ENCODE measurements around the gene ABHD14A.

ABHD14A gene

GRCh38 chr3:51945031-51945840 lies 29.6 kb upstream of the ABHD14A start:
- DNase-seq (no peak), ATAC-seq (replicated peaks) (no peak)
- no peaks in the 10 kb centered on the region for H3K27me3 Mint-ChIP-seq
- H3K4me1 Mint-ChIP-seq, result peaks cover 17 to 30% of the 10 kb centered on the region in 2 donors
- H3K4me3 Mint-ChIP-seq, result no peak overlapping the region
- no peak overlapping the region for H3K27ac Mint-ChIP-seq
- H3K9me3 Mint-ChIP-seq, result no peaks in the 10 kb centered on the region
- peaks cover 24 to 52% of the 10 kb centered on the region in 2 donors for H3K36me3 Mint-ChIP-seq

GRCh38 chr3:51945926-51946705 lies 28.7 kb upstream of the ABHD14A start:
- no peak for DNase-seq
- ATAC-seq (replicated peaks), result no peak
- Mint-ChIP-seq H3K36me3 (peaks cover 20 to 48% of the 10 kb centered on the region in 2 donors), H3K4me1 (peaks cover 8 to 21% of the 10 kb centered on the region in 2 donors), H3K4me3 (no peak overlapping the region), H3K27ac (peak overlapping the region; percentile 68), H3K9me3 (no peaks in the 10 kb centered on the region), H3K27me3 (no peaks in the 10 kb centered on the region)

DNA sequence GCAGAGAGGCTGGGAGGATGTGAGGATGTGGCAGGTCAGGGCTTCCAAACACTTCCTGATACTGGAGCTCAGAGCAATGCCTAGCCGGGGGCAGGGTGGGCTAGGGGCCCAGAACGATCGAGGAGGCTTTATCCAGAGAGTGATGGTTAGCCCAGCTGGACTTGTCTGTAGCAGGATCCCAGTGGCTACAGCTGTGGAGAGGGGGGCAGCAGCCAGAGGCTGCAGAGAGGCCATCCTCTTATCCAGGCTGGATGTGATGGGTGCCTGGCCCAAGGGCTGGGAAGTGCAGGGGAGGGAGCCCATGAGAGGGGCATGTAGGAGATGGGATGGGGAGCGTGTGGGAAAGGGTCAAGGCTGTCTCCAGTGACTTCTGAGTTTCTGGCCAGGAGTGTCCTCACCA lies 28.1 kb upstream of the ABHD14A start:
- DNase-seq (no peak), ATAC-seq (replicated peaks) (no peak)
- Mint-ChIP-seq H3K9me3 (no peaks in the 10 kb centered on the region), H3K27ac (peak overlapping the region; percentile 68), H3K4me1 (peaks cover 6 to 21% of the 10 kb centered on the region in 2 donors), H3K27me3 (no peaks in the 10 kb centered on the region), H3K4me3 (no peak overlapping the region), H3K36me3 (peaks cover 20 to 48% of the 10 kb centered on the region in 2 donors)

- Mint-ChIP-seq H3K4me1 (peaks cover 4 to 19% of the 10 kb centered on the region in 2 donors), H3K27me3 (peaks cover 3 to 4% of the 10 kb centered on the region in 2 donors), H3K27ac (no peak overlapping the region), H3K36me3 (peaks cover 20 to 48% of the 10 kb centered on the region in 2 donors), H3K9me3 (no peaks in the 10 kb centered on the region), H3K4me3 (no peak overlapping the region)
- DNase-seq, result no peak
- no peak for ATAC-seq (replicated peaks)
Observed at GRCh38 chr3:51947215-51947900, 27.5 kb upstream of the ABHD14A start.

- no peak for ATAC-seq (replicated peaks)
- DNase-seq, result no peak
- Mint-ChIP-seq H3K27me3 (peaks cover 7 to 9% of the 10 kb centered on the region in 2 donors), H3K4me1 (peaks cover under 1 to 11% of the 10 kb centered on the region in 2 donors), H3K27ac (no peak overlapping the region), H3K36me3 (peaks cover 20 to 45% of the 10 kb centered on the region in 2 donors), H3K4me3 (no peak overlapping the region), H3K9me3 (no peaks in the 10 kb centered on the region)
Observed at GRCh38 chr3:51948016-51948580, 26.8 kb upstream of the ABHD14A start.

DNA sequence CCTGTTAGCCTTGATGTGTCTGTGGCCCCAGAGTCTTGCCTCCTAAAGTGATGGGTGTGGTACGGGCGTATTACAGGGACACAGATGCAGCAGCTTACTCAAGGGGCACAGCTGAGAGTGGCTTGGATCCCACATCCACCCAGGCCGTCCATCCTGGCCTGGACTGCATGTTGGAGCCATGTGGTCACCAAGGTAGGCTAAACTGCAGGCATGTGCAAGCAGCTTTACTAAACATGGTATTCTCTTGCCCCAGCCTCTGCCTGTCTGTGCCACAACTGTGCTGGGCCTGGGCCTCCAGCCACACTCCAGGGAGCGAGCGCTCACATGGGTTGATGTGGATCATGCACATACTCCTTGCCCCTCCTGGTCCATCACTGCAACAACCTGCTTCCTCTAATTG lies 25.7 kb upstream of the ABHD14A start:
- Mint-ChIP-seq H3K36me3 (peaks cover 18 to 44% of the 10 kb centered on the region in 2 donors), H3K4me3 (no peak overlapping the region), H3K4me1 (peaks cover 2 to 3% of the 10 kb centered on the region in 2 donors), H3K27ac (no peak overlapping the region), H3K27me3 (peaks cover 17 to 19% of the 10 kb centered on the region in 2 donors), H3K9me3 (no peaks in the 10 kb centered on the region)
- no peak for ATAC-seq (replicated peaks)
- no peak for DNase-seq

DNA sequence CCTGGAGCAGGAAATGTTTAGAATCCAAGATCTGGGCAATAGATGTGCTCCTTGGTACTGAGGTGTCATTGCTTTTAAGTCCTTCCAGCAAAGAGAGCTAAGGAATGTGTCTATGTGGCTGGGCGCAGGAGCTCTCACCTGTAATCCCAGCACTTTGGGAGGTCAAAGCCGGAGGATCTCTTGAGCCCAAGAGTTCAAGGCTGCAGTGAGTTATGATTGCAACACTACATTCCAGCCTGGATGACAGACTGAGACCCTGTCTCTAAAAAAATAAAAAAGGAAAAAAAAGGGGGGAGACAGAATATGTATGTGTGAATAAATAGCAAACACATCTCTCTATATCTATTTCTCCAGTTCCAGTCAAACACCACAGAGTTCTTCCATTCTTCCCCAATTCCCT lies 24.0 kb upstream of the ABHD14A start:
- Mint-ChIP-seq H3K27me3 (peaks cover 28 to 32% of the 10 kb centered on the region in 2 donors), H3K36me3 (peaks cover 8 to 26% of the 10 kb centered on the region in 2 donors), H3K4me1 (peaks cover 0 to 5% of the 10 kb centered on the region in 2 donors), H3K4me3 (no peak overlapping the region), H3K27ac (no peak overlapping the region), H3K9me3 (no peaks in the 10 kb centered on the region)
- ATAC-seq (replicated peaks) (no peak), DNase-seq (no peak)

DNA sequence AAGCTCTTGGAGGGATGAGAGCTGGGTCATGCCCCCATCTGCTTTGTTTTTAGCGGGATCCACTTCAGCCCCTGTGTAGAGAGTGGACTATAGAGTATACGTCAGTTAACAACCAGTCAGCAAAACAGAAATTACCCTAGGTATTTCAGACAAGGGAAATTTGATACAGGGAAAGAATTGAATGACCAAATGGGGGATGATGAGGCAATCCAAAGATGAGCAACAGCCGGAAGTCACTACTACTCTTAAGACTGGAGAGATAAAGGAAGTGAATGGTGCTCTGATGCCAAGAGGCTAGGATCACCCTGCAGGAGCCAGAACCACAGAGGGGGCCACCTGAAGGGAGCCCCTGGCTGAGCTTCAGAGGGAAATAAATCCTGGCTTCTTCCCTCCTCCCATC lies 21.4 kb upstream of the ABHD14A start:
- ATAC-seq (replicated peaks) (no peak), DNase-seq (no peak)
- no peak overlapping the region for H3K27ac Mint-ChIP-seq
- H3K4me1 Mint-ChIP-seq, result peaks cover 0 to 5% of the 10 kb centered on the region in 2 donors
- peaks cover under 1 to 18% of the 10 kb centered on the region in 2 donors for H3K36me3 Mint-ChIP-seq
- H3K27me3 Mint-ChIP-seq, result peaks cover 32 to 34% of the 10 kb centered on the region in 2 donors
- no peaks in the 10 kb centered on the region for H3K9me3 Mint-ChIP-seq
- no peak overlapping the region for H3K4me3 Mint-ChIP-seq

DNA sequence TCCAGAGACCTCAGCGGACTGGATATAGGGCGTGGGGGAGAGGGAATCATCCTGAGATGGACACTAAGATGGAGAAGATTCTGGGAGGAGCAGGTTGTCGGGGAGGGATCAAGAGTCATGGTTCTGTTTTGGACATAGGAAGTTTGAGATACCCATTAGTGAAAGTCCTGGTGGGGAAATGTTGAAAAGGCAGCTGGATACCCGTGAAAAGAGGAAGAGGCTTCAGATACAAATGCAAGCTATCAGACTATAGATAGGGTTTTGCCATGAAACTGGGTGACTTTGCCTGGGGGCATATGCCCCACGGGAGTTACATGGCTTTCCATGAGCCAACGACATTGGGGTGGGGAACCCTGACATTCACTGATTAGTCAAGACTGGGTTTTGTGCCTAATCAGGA lies 20.8 kb upstream of the ABHD14A start:
- no peak overlapping the region for H3K4me3 Mint-ChIP-seq
- H3K4me1 Mint-ChIP-seq, result peaks cover 0 to 5% of the 10 kb centered on the region in 2 donors
- ATAC-seq (replicated peaks) (no peak), DNase-seq (no peak)
- H3K27ac Mint-ChIP-seq, result no peak overlapping the region
- H3K36me3 Mint-ChIP-seq, result peaks cover 0 to 13% of the 10 kb centered on the region in 2 donors
- peaks cover 34 to 35% of the 10 kb centered on the region in 2 donors for H3K27me3 Mint-ChIP-seq
- H3K9me3 Mint-ChIP-seq, result no peaks in the 10 kb centered on the region

DNA sequence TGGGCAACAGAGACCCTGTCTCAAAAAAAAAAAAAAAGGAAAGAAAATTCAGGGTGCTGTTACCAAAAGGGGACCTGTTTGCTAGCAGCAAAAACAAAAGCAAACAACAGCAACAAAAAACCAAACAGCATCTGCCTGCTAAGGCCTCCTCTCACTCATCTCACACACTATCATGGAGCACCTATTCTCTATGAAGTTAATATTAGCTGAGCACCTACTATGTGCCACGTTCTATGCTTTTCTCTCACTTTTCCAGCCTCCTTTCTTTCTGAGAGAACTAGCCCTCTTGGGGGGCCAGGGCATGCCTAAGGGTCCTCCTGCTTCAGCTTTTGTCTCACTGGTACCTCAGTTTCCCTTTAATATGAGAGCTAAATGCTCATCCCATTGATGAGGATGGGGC lies 20.2 kb upstream of the ABHD14A start:
- H3K9me3 Mint-ChIP-seq, result no peaks in the 10 kb centered on the region
- no peak for DNase-seq

GRCh38 chr3:51955175-51955892 lies 19.5 kb upstream of the ABHD14A start, which contains the start of gene GPR62:
Gene GPR62 (plus strand): TSS chr3:51955381. CDS start chr3:51955653, 272 bp downstream.
- Mint-ChIP-seq H3K9me3 (no peaks in the 10 kb centered on the region), H3K4me1 (peaks cover 0 to 5% of the 10 kb centered on the region in 2 donors), H3K4me3 (peak within 1 kb of the TSS; percentile 44 to 68), H3K36me3 (peaks cover 1 to 9% of the 10 kb centered on the region in 2 donors), H3K27me3 (peaks cover 35 to 42% of the 10 kb centered on the region in 2 donors), H3K27ac (no peak within 1 kb of the TSS)
- ATAC-seq (replicated peaks) (no peak), DNase-seq (no peak)

More for the DNA sequence above, 20.2 kb upstream of the ABHD14A start:
- Mint-ChIP-seq H3K4me1 (peaks cover 0 to 5% of the 10 kb centered on the region in 2 donors), H3K36me3 (peaks cover 0 to 9% of the 10 kb centered on the region in 2 donors), H3K4me3 (no peak overlapping the region), H3K27me3 (peaks cover 35 to 40% of the 10 kb centered on the region in 2 donors), H3K27ac (no peak overlapping the region)
- no peak for ATAC-seq (replicated peaks)

DNA sequence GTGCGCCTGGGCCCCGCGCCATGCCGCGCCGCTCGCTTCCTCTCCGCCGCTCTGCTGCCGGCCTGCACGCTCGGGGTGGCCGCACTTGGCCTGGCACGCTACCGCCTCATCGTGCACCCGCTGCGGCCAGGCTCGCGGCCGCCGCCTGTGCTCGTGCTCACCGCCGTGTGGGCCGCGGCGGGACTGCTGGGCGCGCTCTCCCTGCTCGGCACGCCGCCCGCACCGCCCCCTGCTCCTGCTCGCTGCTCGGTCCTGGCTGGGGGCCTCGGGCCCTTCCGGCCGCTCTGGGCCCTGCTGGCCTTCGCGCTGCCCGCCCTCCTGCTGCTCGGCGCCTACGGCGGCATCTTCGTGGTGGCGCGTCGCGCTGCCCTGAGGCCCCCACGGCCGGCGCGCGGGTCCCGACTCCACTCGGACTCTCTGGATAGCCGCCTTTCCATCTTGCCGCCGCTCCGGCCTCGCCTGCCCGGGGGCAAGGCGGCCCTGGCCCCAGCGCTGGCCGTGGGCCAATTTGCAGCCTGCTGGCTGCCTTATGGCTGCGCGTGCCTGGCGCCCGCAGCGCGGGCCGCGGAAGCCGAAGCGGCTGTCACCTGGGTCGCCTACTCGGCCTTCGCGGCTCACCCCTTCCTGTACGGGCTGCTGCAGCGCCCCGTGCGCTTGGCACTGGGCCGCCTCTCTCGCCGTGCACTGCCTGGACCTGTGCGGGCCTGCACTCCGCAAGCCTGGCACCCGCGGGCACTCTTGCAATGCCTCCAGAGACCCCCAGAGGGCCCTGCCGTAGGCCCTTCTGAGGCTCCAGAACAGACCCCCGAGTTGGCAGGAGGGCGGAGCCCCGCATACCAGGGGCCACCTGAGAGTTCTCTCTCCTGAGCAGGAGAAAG lies 18.7 kb upstream of the ABHD14A start:
- DNase-seq, result no peak
- H3K27ac Mint-ChIP-seq, result no peak overlapping the region
- ATAC-seq (replicated peaks), result peak; percentile 82 to 83
- peaks cover 1 to 6% of the 10 kb centered on the region in 2 donors for H3K36me3 Mint-ChIP-seq
- H3K9me3 Mint-ChIP-seq, result no peaks in the 10 kb centered on the region
- H3K4me3 Mint-ChIP-seq, result peak overlapping the region; percentile 44 to 68
- peaks cover 0 to 5% of the 10 kb centered on the region in 2 donors for H3K4me1 Mint-ChIP-seq
- peaks cover 35 to 42% of the 10 kb centered on the region in 2 donors for H3K27me3 Mint-ChIP-seq

Data from stimulated activated naive B cell treated with anti-CD40 and anti-IgM and Interleukin-4, amounts not matched to agents 10 μg/mL and 1 μg/mL and 100 μg/mL, for 72 hours (primary cell).